DOHH2 (cell line): Measurements from ENCODE around the gene MRPS11.

Source experiments
- EZH2phosphoT487 ChIP-seq: fragments of 200-600 bp; sonication (generic); IDR thresholded peaks from 2 replicates; pipeline ENCODE4 v1.6.1; 2017; ENCODE audit warnings: borderline replicate concordance, mild to moderate bottlenecking, antibody characterized with exemption, low read length, moderate library complexity, mixed read lengths
- TF ChIP-seq, protein P1 (sequence below): fragments of 200-600 bp; sonication (generic); IDR thresholded peaks from one replicate; pipeline ENCODE4 v1.5.1; 2014; ENCODE audit warnings: antibody characterized with exemption, mild to moderate bottlenecking, low read depth, low read length; ENCODE audit not compliant: poor library complexity, severe bottlenecking

DNA sequence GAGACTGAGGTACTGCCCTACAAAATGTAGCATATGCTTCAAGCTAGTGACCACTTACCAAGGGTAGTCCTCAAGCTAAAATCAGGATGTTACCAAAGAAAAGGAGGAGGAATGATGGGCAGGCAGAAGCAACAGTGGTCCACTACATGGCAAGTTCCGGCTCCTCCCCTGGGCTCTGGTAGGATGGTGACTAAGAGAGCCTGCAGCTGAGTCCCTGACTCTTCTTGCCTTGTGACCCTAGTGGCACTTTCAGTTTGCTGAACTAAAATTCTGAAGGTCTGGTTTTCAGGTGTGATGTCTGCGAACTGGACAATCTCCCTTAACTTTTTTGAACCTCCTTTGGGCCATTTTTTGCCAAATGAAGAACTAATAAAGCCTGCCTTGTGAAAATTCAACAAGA lies 41.2 kb upstream of the MRPS11 start:
- TF ChIP-seq, protein P1, sequence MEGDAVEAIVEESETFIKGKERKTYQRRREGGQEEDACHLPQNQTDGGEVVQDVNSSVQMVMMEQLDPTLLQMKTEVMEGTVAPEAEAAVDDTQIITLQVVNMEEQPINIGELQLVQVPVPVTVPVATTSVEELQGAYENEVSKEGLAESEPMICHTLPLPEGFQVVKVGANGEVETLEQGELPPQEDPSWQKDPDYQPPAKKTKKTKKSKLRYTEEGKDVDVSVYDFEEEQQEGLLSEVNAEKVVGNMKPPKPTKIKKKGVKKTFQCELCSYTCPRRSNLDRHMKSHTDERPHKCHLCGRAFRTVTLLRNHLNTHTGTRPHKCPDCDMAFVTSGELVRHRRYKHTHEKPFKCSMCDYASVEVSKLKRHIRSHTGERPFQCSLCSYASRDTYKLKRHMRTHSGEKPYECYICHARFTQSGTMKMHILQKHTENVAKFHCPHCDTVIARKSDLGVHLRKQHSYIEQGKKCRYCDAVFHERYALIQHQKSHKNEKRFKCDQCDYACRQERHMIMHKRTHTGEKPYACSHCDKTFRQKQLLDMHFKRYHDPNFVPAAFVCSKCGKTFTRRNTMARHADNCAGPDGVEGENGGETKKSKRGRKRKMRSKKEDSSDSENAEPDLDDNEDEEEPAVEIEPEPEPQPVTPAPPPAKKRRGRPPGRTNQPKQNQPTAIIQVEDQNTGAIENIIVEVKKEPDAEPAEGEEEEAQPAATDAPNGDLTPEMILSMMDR = no peak
- no peak for TF ChIP-seq EZH2phosphoT487
